Right cardiac atrium (tissue), 5 donors: ENCODE data around the gene AGBL4. TPM values are rescaled to one million over a fixed set of nuclear protein-coding genes. Genes with fewer than 3 reads are reported as not detected.

ENCODE experiments used
- ATAC-seq, 2 donors: fragments of 200-7000 bp; cut with Tn5 transposase; one replicate each; pipeline versions ENCODE4 v1.8.0 to v1.9.1; 2020; ENCODE audit warnings: moderate library complexity in 2 of 2, mild to moderate bottlenecking in 1 of 2
- DNase-seq, 3 donors: peaks; one replicate each; pipeline ENCODE4 v3.0.0-alpha.2; 2020
- H3K27ac ChIP-seq: one replicate; pipeline ENCODE4 v1.5.1; 2013; ENCODE audit warnings: mild to moderate bottlenecking, low read length, control low read depth, moderate library complexity
- H3K27me3 ChIP-seq: one replicate; pipeline ENCODE4 v1.6.1; 2013; ENCODE audit not compliant: control insufficient read depth, insufficient read depth
- H3K4me1 ChIP-seq: one replicate; pipeline ENCODE4 v1.6.1; 2013; ENCODE audit warnings: low read length; ENCODE audit not compliant: control insufficient read depth, insufficient read depth
- H3K4me3 ChIP-seq: one replicate; pipeline ENCODE4 v1.5.1; 2013; ENCODE audit warnings: low read length, control low read depth
- H3K9me3 ChIP-seq: one replicate; pipeline ENCODE4 v1.6.1; 2013; ENCODE audit warnings: low read length; ENCODE audit not compliant: control insufficient read depth
- WGBS: extraction: QIAGEN DNeasy Blood & Tissue Kit; methylation state at CpG from one replicate; pipeline ENCODE4 v1.1.7; 2013; 5-methylcytosine and 5-hydroxymethylcytosine counted together
- intact Hi-C, 4 donors: fragments of 100-400 bp; cut with DNase I; formaldehyde crosslinking; loops; one replicate each; pipeline versions ENCODE4 v1.11.0 to v1.14.0; 2022 to 2023
- polyA plus RNA-seq: library from polyadenylated mRNA; stranded (reverse); fragments of 200-250 nt; gene quantifications from one replicate; pipeline ENCODE4 v1.2.3, GENCODE V29; 2013
- total RNA-seq, 4 donors: library from RNA; stranded (reverse); fragmentation: NEBNext Ultra II Directional; extraction: Animal tissue kit (Norgen Biotek cat#: 25700); gene quantifications; one replicate each; pipeline ENCODE4 v1.2.1, GENCODE V29; 2021
- donor health status: healthy with polysubstance abuse.
- donor health status: DM: no; HTN: yes; CAD: no.
- donor health status: DM: no; HTN: no; CAD: no.
- donor health status: DM: no; HTN: yes; CAD: no; lungs with severe emphysema.
- donor health status: DM: yes; HTN: yes; CAD: no.

The AGBL4 gene
- total and polyA plus RNA-seq, 5 donors, result 1.1 to 4.3 (median 4.0) TPM

GRCh38 chr1:48679859-48680258, 1343.9 kb downstream of the AGBL4 start:
- intact Hi-C loops, result loop anchor here in 1 of 4 donors (10.0 kb wide), 1 partner anchor 135 kb away; no protein-coding TSS in a partner anchor
- H3K27me3 ChIP-seq, result no peaks in the 10 kb centered on the region
- no peak overlapping the region for H3K27ac ChIP-seq
- ATAC-seq (no peak), DNase-seq (no peak)
- H3K4me3 ChIP-seq, result no peak overlapping the region
- no peaks in the 10 kb centered on the region for H3K4me1 ChIP-seq
- WGBS, result 67% methylated on average over 6 of the region's 6 CpGs
- no peaks in the 10 kb centered on the region for H3K9me3 ChIP-seq

- no peaks in the 10 kb centered on the region for H3K9me3 ChIP-seq
- H3K27ac ChIP-seq, result no peak overlapping the region
- 78% methylated on average over 3 of the region's 3 CpGs for WGBS
- no peaks in the 10 kb centered on the region for H3K27me3 ChIP-seq
- intact Hi-C loops, result loop anchor here in 1 of 4 donors (10.0 kb wide), 1 partner anchor 136 kb away; no protein-coding TSS in a partner anchor
- H3K4me3 ChIP-seq, result no peak overlapping the region
- DNase-seq (no peak), ATAC-seq (no peak)
- H3K4me1 ChIP-seq, result no peaks in the 10 kb centered on the region
Observed at GRCh38 chr1:48678710-48679505, 1344.8 kb downstream of the AGBL4 start.

- Histone ChIP-seq H3K4me3 (no peak overlapping the region), H3K27ac (no peak overlapping the region), H3K4me1 (no peaks in the 10 kb centered on the region), H3K9me3 (no peaks in the 10 kb centered on the region), H3K27me3 (no peaks in the 10 kb centered on the region)
- 45% methylated on average over 22 of the region's 22 CpGs for WGBS
- DNase-seq, result peak; percentile 59 to 88 (median 86)
- peak; percentile 40 to 63 for ATAC-seq
- intact Hi-C loops, result loop anchor here in 1 of 4 donors (10.0 kb wide), 1 partner anchor 137 kb away; no protein-coding TSS in a partner anchor
Observed at GRCh38 chr1:48677306-48678287, 1346.2 kb downstream of the AGBL4 start.

- WGBS, result 28% methylated on average over 2 of the region's 2 CpGs
- H3K27me3 ChIP-seq, result no peaks in the 10 kb centered on the region
- H3K9me3 ChIP-seq, result no peaks in the 10 kb centered on the region
- no peak overlapping the region for H3K27ac ChIP-seq
- DNase-seq (no peak), ATAC-seq (no peak)
- intact Hi-C loops, result loop anchor here in 1 of 4 donors (10.0 kb wide), 1 partner anchor 138 kb away; no protein-coding TSS in a partner anchor
- no peak overlapping the region for H3K4me3 ChIP-seq
- no peaks in the 10 kb centered on the region for H3K4me1 ChIP-seq
Observed at GRCh38 chr1:48676822-48677221, 1346.9 kb downstream of the AGBL4 start.

GRCh38 chr1:48676376-48676775, 1347.4 kb downstream of the AGBL4 start:
- no peak for ATAC-seq
- no peaks in the 10 kb centered on the region for H3K27me3 ChIP-seq
- no peaks in the 10 kb centered on the region for H3K4me1 ChIP-seq
- H3K4me3 ChIP-seq, result no peak overlapping the region
- intact Hi-C loops, result loop anchor here in 1 of 4 donors (10.0 kb wide), 1 partner anchor 138 kb away; no protein-coding TSS in a partner anchor
- DNase-seq, result no peak
- H3K27ac ChIP-seq, result no peak overlapping the region
- WGBS, result 82% methylated on average over 7 of the region's 7 CpGs
- no peaks in the 10 kb centered on the region for H3K9me3 ChIP-seq

- no peaks in the 10 kb centered on the region for H3K27me3 ChIP-seq
- H3K4me1 ChIP-seq, result no peaks in the 10 kb centered on the region
- no peak overlapping the region for H3K27ac ChIP-seq
- no peaks in the 10 kb centered on the region for H3K9me3 ChIP-seq
- ATAC-seq (no peak), DNase-seq (no peak)
- intact Hi-C loops, result loop anchor here in 1 of 4 donors (10.0 kb wide), 1 partner anchor 140 kb away; no protein-coding TSS in a partner anchor
- 60% methylated on average over 3 of the region's 3 CpGs for WGBS
- no peak overlapping the region for H3K4me3 ChIP-seq
Observed at GRCh38 chr1:48675251-48675650, 1348.5 kb downstream of the AGBL4 start.

GRCh38 chr1:48674641-48675040, 1349.1 kb downstream of the AGBL4 start:
- Histone ChIP-seq H3K9me3 (no peaks in the 10 kb centered on the region), H3K4me1 (no peaks in the 10 kb centered on the region), H3K4me3 (no peak overlapping the region), H3K27me3 (no peaks in the 10 kb centered on the region), H3K27ac (no peak overlapping the region)
- WGBS, result 78% methylated on average over 2 of the region's 2 CpGs
- ATAC-seq, result no peak
- no peak for DNase-seq
- intact Hi-C loops, result loop anchor here in 1 of 4 donors (10.0 kb wide), 1 partner anchor 140 kb away; no protein-coding TSS in a partner anchor

- Histone ChIP-seq H3K9me3 (no peaks in the 10 kb centered on the region), H3K27me3 (no peaks in the 10 kb centered on the region), H3K4me1 (no peaks in the 10 kb centered on the region), H3K4me3 (no peak overlapping the region), H3K27ac (no peak overlapping the region)
- WGBS, result 58% methylated on average over 12 of the region's 12 CpGs
- no peak for ATAC-seq
- DNase-seq, result no peak
- intact Hi-C loops, result loop anchor here in 1 of 4 donors (10.0 kb wide), 1 partner anchor 141 kb away; no protein-coding TSS in a partner anchor
Observed at GRCh38 chr1:48673332-48674105, 1350.2 kb downstream of the AGBL4 start.

GRCh38 chr1:48671578-48671977, 1352.2 kb downstream of the AGBL4 start:
- no peaks in the 10 kb centered on the region for H3K4me1 ChIP-seq
- ATAC-seq, result no peak
- no peak overlapping the region for H3K4me3 ChIP-seq
- no peak for DNase-seq
- 94% methylated on average over 1 of the region's 1 CpG for WGBS
- H3K9me3 ChIP-seq, result no peaks in the 10 kb centered on the region
- no peaks in the 10 kb centered on the region for H3K27me3 ChIP-seq
- no peak overlapping the region for H3K27ac ChIP-seq
- intact Hi-C loops, result loop anchor here in 1 of 4 donors (10.0 kb wide), 1 partner anchor 143 kb away; no protein-coding TSS in a partner anchor
